Activated naive CD4-positive, alpha-beta T cell treated with anti-CD3 and anti-CD28 coated beads, Interleukin-2, amount 10 ng/mL, durations not matched to agents 5 hours and 36 hours (primary cell): ENCODE results near the gene PRIMPOL. TPM values are rescaled to one million over a fixed set of nuclear protein-coding genes. Genes with fewer than 3 reads are reported as not detected.

Experiments used
- total RNA-seq, 2 experiments: library from RNA; stranded (reverse); gene quantifications; one replicate each; pipeline ENCODE4 v1.2.3, GENCODE V29; 2021

The PRIMPOL gene, protein sequence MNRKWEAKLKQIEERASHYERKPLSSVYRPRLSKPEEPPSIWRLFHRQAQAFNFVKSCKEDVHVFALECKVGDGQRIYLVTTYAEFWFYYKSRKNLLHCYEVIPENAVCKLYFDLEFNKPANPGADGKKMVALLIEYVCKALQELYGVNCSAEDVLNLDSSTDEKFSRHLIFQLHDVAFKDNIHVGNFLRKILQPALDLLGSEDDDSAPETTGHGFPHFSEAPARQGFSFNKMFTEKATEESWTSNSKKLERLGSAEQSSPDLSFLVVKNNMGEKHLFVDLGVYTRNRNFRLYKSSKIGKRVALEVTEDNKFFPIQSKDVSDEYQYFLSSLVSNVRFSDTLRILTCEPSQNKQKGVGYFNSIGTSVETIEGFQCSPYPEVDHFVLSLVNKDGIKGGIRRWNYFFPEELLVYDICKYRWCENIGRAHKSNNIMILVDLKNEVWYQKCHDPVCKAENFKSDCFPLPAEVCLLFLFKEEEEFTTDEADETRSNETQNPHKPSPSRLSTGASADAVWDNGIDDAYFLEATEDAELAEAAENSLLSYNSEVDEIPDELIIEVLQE
- total RNA-seq, result 10 to 100 TPM; 16.1 to 17.4 TPM

DNA sequence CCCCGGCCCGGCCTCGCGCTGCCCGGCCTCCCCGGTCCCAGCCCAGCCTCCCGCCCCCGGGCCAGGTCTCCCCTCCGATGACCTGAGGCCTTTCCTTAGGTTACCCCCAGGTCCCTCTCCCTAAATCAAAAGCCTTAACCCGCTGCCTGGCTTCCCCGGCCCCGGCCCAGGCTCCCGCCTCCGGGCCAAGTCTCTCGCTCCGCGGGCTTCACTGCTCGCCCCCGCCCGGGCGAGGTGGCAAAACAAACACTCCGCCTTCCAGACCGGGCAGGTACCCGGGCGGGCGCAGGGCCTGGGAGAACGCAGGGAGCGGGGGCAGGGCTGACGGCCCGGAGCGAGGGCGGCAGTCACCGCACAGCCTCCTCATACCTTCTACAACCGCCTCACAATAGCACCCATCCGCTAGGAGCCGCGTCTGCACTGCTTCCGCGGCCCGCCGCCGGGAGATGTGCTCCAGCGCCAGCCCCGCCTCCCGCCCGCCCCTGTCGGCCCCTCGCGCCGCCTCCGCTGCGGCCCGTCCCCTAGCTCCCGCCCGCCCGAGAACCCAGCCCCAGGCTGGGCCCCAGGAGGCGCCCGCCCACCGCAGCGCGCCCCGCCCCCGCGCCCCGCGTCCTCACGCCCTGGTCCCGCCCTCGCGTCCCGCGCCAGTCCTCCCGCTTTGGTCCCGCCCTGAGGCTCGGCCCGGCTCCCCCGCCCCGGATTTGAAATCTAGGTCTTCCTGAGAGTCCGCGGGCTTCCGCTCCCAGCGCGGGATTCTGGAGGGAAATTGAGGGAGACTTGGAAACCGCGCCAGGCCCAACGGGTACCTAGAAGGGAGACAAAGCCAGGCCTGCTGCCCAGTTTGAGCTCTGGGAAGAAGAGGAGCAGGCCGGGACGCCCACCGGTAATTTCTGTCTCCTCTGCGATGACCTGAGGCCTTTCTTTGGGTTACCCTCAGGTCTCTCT lies at the start of gene PRIMPOL, which contains the start of gene CASP3:
Gene PRIMPOL, plus strand, starts transcription at position 713 of the 945 bp plus-strand sequence. CDS start 7,403 bp downstream, outside the sequence.
Gene CASP3, minus strand, starts transcription at position 422 of the 945 bp plus-strand sequence. CDS start 10,994 bp downstream, outside the sequence.

DNA sequence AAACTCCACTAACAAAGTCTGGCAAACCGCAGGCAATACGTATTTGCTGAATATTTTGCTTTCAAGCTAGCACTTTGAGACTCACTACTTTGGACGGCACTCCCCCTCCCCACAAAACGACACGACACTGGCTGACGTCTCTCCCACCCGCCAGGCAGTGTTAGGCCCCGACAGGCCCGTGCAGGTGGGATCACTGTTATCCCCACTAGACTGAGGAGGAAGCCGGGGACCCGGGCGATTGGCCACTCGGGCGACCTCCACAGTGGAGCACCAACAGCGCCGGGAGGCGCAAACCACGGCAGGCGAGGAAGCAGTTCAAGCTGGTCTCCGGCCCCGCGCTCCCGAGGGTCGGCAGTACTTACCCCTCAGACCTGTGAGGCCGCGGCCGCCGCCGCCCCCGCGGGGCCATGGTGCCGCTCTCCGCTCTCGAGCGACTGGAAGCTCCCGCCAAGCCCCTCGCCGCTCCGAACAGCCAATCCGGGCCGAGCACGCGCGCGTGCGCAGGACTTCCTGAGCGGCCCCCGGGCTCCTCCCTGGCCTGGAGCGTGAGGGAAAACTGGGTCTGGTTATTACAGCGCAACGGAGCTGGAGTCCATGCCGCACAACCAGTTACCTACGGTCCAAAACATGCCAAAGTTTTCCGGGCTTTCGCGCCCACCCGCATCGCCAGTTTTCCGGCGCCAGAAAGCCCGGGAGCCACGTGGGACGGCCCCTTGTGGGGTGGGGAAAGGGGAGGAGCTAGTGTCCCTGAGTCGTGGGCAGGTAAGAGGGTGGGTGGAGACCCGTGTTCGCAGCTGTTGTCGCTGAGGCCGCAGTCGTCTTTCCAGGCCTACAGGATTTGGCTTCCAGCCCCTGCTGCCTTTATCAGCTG lies 84.4 kb downstream of the PRIMPOL start, which contains the start of gene CENPU:
Gene CENPU, minus strand, starts transcription at position 443 of the 871 bp plus-strand sequence. Its CDS starts 34 bp downstream, at position 409.

Other genes with a start within 250 kb of the PRIMPOL start
- gene IRF2, start 175.2 kb upstream of the PRIMPOL start, total RNA-seq, result 10 to 100 TPM; 73.5 to 78.5 TPM
- 10 to 100 TPM; 66.3 to 66.4 TPM for gene CASP3, start 291 bp upstream of the PRIMPOL start, total RNA-seq
- gene CENPU, start 84.4 kb downstream of the PRIMPOL start, total RNA-seq, result 10 to 100 TPM; 52.3 to 53.8 TPM
- gene ACSL1, start 176.2 kb downstream of the PRIMPOL start, total RNA-seq, result 10 to 100 TPM; 12.6 to 14.4 TPM